ENCODE measurements around the gene TMEM184B. TPM values are rescaled to one million over a fixed set of nuclear protein-coding genes. Genes with fewer than 3 reads are reported as not detected.
"Not testable (repeated sequence)": the region's sequence is repeated elsewhere in the genome, so short reads cannot be mapped to it uniquely, and the experiment has no call there.

TMEM184B gene
- polyA plus RNA-seq, 1 donor from 2014 or later = 5.9 TPM

DNA sequence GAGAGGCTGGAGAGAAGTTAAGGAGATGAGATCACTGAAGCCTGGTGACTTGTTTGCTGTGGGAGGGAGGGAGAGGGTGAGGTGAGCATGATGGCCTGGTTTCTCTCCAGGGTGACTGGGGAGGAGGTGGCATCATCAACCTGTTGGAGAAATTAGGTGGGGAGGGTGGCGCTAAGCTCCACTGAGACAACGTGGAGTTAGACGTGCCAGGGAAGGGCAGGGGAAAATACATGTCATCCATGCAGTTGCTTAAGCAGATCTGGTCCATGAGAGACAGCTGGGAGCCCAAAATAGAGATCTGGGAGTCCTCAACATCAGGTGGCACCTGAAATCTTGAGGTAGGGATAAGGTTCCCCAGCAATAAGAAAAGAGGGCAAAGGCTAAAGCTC, 80.3 kb downstream of the TMEM184B start:
- H3K36me3 Mint-ChIP-seq = no peaks in the 10 kb centered on the region
- no peak overlapping the region for H3K4me3 Mint-ChIP-seq
- peaks cover 0 to 3% (median 0%) of the 10 kb centered on the region in 3 donors for H3K9me3 Mint-ChIP-seq
- H3K4me1 Mint-ChIP-seq = peaks cover 0 to 1% (median 0%) of the 10 kb centered on the region in 3 donors
- H3K27me3 Mint-ChIP-seq = peaks cover 3% of the 10 kb centered on the region
- H3K27ac Mint-ChIP-seq = no peak overlapping the region

DNA sequence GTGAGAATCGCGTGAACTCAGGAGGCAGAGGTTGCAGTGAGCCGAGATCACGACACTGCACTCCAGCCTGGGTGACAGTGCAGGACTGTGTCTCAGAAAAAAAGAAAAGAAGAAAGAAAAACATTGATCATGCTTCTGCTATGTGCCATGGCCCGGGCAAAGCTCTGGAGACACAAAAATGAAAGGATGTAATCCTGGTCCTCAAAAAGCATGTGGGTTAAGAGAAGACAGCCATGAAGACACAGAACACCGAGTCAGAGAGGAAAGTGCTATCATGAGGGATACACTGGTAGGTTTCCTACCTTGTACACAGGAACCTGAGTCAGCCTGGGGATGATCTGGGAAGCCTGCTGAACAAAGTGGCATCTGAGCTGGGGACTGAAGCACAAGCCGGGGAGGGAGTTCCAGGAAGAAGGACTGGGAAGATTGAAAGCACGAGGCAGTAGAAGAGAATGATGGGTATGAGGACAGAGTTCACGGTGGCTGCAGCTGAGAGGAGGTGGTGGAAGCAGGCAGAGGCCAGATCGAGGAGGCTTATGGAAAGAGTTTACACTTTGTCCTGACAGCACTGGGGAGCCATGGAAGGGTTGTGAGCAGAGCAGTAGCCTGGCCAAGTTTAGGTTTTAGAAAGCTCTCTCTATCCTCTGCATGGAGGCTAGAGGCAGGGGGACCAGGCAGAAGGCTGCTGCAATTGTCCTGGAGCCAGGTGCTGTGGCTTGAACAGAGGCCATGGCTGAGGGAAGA, 80.9 kb downstream of the TMEM184B start:
- Mint-ChIP-seq H3K27ac (no peak overlapping the region), H3K9me3 (peaks cover 0 to 3% (median 0%) of the 10 kb centered on the region in 3 donors), H3K27me3 (peaks cover 3% of the 10 kb centered on the region), H3K4me1 (peaks cover 0 to 1% (median 0%) of the 10 kb centered on the region in 3 donors), H3K4me3 (no peak overlapping the region), H3K36me3 (no peaks in the 10 kb centered on the region)

GRCh38 chr22:38191055-38191454, 81.8 kb downstream of the TMEM184B start:
- H3K4me1 Mint-ChIP-seq = peaks cover 0 to 3% (median 0%) of the 10 kb centered on the region in 3 donors
- no peak overlapping the region for H3K27ac Mint-ChIP-seq
- H3K4me3 Mint-ChIP-seq = no peak overlapping the region
- no peaks in the 10 kb centered on the region for H3K36me3 Mint-ChIP-seq
- peaks cover 10% of the 10 kb centered on the region for H3K27me3 Mint-ChIP-seq
- H3K9me3 Mint-ChIP-seq = peaks cover 0 to 3% (median 0%) of the 10 kb centered on the region in 3 donors

GRCh38 chr22:38190581-38190980, 82.2 kb downstream of the TMEM184B start:
- Mint-ChIP-seq H3K27me3 (peaks cover 10% of the 10 kb centered on the region), H3K27ac (no peak overlapping the region), H3K4me1 (peaks cover 0 to 3% (median 0%) of the 10 kb centered on the region in 3 donors), H3K4me3 (no peak overlapping the region), H3K9me3 (peaks cover 0 to 3% (median 0%) of the 10 kb centered on the region in 3 donors), H3K36me3 (no peaks in the 10 kb centered on the region)

- peaks cover 0 to 2% (median 0%) of the 10 kb centered on the region in 3 donors for H3K9me3 Mint-ChIP-seq
- peaks cover 12% of the 10 kb centered on the region for H3K27me3 Mint-ChIP-seq
- no peak overlapping the region for H3K4me3 Mint-ChIP-seq
- H3K4me1 Mint-ChIP-seq = peaks cover 0 to 4% (median 0%) of the 10 kb centered on the region in 3 donors
- H3K36me3 Mint-ChIP-seq = no peaks in the 10 kb centered on the region
- no peak overlapping the region for H3K27ac Mint-ChIP-seq
These were observed 83.7 kb downstream of the TMEM184B start for GRCh38 chr22:38189104-38189503.

- Mint-ChIP-seq H3K27me3 (peaks cover 9% of the 10 kb centered on the region), H3K27ac (no peak overlapping the region), H3K4me3 (no peak overlapping the region), H3K9me3 (peaks cover 0 to 2% (median 0%) of the 10 kb centered on the region in 3 donors), H3K36me3 (no peaks in the 10 kb centered on the region), H3K4me1 (peaks cover 0 to 3% (median 2%) of the 10 kb centered on the region in 3 donors)
These were observed 85.2 kb downstream of the TMEM184B start for GRCh38 chr22:38187413-38188212.

- H3K4me1 Mint-ChIP-seq = peaks cover 6 to 9% (median 7%) of the 10 kb centered on the region in 3 donors
- no peak overlapping the region for H3K27ac Mint-ChIP-seq
- H3K9me3 Mint-ChIP-seq = peaks cover 0 to 2% (median 0%) of the 10 kb centered on the region in 3 donors
- H3K4me3 Mint-ChIP-seq = no peak overlapping the region
- H3K27me3 Mint-ChIP-seq = peaks cover 9% of the 10 kb centered on the region
- no peaks in the 10 kb centered on the region for H3K36me3 Mint-ChIP-seq
These were observed 86.4 kb downstream of the TMEM184B start for GRCh38 chr22:38186429-38186828.

DNA sequence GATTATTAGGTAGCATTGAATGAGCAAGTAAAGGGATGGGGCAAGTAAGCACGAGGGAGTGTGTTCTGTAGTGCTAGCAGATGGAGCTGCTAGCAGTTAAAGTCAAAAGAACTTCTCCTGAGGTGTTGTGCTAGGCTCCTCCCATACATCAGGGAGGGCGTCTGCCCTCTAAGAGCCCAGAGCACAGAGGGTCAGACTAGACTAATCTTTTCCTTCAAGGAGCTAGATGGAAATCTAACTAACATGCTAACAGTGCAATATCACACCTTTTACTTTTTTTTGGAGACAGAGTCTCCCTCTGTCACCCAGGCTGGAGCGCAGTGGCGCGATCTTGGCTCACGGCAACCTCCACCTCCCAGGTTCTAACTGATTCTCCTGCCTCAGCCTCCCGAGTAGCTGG, 88.0 kb downstream of the TMEM184B start:
- Mint-ChIP-seq H3K4me1 (peaks cover 22 to 23% (median 22%) of the 10 kb centered on the region in 3 donors), H3K27ac (no peak overlapping the region), H3K36me3 (no peaks in the 10 kb centered on the region), H3K27me3 (peaks cover 9% of the 10 kb centered on the region), H3K4me3 (no peak overlapping the region), H3K9me3 (peaks cover 0 to 2% (median 0%) of the 10 kb centered on the region in 3 donors)

- Mint-ChIP-seq H3K36me3 (no peaks in the 10 kb centered on the region), H3K27me3 (peaks cover 7% of the 10 kb centered on the region), H3K27ac (peak within 1 kb of the TSS; percentile 88 to 93 (median 91)), H3K4me1 (peaks cover 23 to 33% (median 30%) of the 10 kb centered on the region in 3 donors), H3K9me3 (no peaks in the 10 kb centered on the region), H3K4me3 (peak within 1 kb of the TSS; percentile 85 to 97 (median 92))
These were observed 91.2 kb downstream of the TMEM184B start, which contains the start of gene PLA2G6 for GRCh38 chr22:38181453-38182200. Gene PLA2G6 (minus strand): TSS chr22:38181830. CDS start chr22:38169426, 12,404 bp downstream.

DNA sequence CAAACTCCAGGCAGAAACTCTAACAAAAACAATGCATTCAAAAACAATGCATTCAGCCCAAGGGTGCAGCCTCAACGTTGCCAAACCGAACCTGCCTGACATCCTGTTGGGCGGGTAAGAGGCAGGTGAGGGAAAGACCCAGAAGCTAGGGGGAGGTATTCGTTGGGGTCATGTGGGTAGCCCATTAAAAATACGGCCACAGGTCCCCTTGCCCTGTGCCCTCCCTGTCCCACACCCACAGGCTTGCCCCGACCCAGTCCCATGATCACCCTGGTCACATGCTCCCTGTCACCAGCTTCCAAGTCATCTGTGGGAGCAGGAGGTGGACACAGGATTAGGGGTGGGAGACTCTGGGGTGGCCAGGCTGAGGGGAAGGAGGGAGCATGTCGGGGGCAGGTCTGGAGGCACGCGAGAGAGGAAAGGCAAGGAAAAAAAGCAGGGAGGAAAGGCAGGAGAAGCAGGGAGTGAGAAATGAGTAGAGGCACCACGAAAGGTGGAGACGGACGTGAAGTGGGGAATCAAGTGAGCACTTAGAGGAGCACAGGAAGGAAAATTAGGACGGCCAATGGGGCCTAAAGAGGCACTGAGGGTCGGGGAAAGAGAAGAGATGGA, 91.9 kb downstream of the TMEM184B start:
- Mint-ChIP-seq H3K36me3 (no peaks in the 10 kb centered on the region), H3K27me3 (peaks cover 2% of the 10 kb centered on the region), H3K4me3 (peak overlapping the region; percentile 85 to 97 (median 92)), H3K4me1 (peaks cover 23 to 37% (median 29%) of the 10 kb centered on the region in 3 donors), H3K27ac (peak overlapping the region; percentile 88 to 93 (median 91)), H3K9me3 (no peaks in the 10 kb centered on the region)

GRCh38 chr22:38178605-38178937, 94.2 kb downstream of the TMEM184B start:
- H3K4me3 Mint-ChIP-seq = peak overlapping the region in 1 of 4 donors; percentile 57
- not testable (repeated sequence) for H3K9me3 Mint-ChIP-seq, H3K36me3 Mint-ChIP-seq, H3K27me3 Mint-ChIP-seq
- H3K27ac Mint-ChIP-seq = peak overlapping the region in 1 of 3 donors; percentile 22
- H3K4me1 Mint-ChIP-seq = peaks cover 23 to 38% (median 28%) of the 10 kb centered on the region in 3 donors

DNA sequence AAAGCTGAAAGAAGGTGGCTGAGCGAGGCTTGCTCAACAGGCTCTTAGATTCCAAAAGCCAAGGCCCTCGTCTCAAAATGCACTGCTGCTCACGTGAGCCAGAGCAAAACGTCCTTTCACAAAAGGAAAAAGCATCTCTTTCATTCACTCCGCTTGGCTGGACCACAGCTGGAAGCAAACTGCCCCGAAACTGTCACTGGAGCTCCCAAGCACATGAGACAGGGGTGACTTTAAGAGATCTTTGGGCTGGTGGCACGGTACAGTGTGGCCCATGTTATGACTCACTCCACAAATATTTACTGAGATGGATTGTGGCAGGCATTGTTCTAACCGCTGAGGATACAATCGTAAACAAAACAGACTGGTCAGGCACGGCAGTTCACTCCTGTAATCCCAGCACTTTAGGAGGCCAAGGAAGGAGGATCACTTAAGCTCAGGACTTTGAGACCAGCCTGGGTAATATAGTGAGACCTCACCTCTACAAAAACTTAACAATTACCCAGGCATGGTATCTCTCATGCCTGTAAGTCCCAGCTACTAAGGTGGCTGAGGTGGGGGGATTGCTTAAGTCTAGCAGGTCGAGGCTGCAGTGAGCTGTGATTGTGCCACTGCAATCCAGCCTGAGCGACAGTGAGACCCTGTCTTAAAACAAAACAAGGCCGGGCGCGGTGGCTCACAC, 94.7 kb downstream of the TMEM184B start:
- Mint-ChIP-seq H3K27ac (peak overlapping the region in 2 of 3 donors; percentile 28 to 67), H3K9me3 (no peaks in the 10 kb centered on the region), H3K36me3 (peaks cover 1% of the 10 kb centered on the region), H3K4me1 (peaks cover 23 to 40% (median 28%) of the 10 kb centered on the region in 3 donors), H3K4me3 (peak overlapping the region in 1 of 4 donors; percentile 22), H3K27me3 (no peaks in the 10 kb centered on the region)

- peak overlapping the region in 2 of 3 donors; percentile 28 to 62 for H3K27ac Mint-ChIP-seq
- not testable (repeated sequence) for H3K9me3 Mint-ChIP-seq
These were observed 95.3 kb downstream of the TMEM184B start for GRCh38 chr22:38177571-38177925.

DNA sequence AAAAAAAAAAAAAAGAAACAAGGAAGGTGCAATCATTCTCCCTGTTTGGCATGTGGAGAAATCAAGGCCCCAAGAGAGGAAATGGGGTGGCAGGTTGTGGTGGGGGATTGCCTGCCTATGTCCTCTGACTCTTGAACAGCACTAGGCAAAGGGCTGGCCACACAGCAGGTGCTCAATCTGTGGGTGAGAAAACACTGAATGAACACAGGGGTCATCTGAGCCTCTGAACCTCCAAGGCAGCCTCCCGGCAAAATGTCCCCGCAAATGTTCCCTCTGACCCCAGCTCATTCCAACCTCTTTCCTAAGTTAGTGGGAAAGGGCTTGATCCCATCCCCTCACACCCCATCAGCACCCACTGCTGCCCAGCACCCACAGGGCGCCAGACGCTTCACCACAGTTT, 95.8 kb downstream of the TMEM184B start:
- H3K27ac Mint-ChIP-seq = peak overlapping the region in 1 of 3 donors; percentile 62
- peaks cover 23 to 38% (median 28%) of the 10 kb centered on the region in 3 donors for H3K4me1 Mint-ChIP-seq
- H3K4me3 Mint-ChIP-seq = no peak overlapping the region
- H3K27me3 Mint-ChIP-seq = no peaks in the 10 kb centered on the region
- peaks cover 1% of the 10 kb centered on the region for H3K36me3 Mint-ChIP-seq
- no peaks in the 10 kb centered on the region for H3K9me3 Mint-ChIP-seq

More at GRCh38 chr22:38177571-38177925, 95.3 kb downstream of the TMEM184B start:
- peaks cover 23 to 39% (median 28%) of the 10 kb centered on the region in 3 donors for H3K4me1 Mint-ChIP-seq
- H3K4me3 Mint-ChIP-seq, H3K27me3 Mint-ChIP-seq, H3K36me3 Mint-ChIP-seq: not testable (repeated sequence)
